ENCODE measurements around the gene SAP30BP.

DNA sequence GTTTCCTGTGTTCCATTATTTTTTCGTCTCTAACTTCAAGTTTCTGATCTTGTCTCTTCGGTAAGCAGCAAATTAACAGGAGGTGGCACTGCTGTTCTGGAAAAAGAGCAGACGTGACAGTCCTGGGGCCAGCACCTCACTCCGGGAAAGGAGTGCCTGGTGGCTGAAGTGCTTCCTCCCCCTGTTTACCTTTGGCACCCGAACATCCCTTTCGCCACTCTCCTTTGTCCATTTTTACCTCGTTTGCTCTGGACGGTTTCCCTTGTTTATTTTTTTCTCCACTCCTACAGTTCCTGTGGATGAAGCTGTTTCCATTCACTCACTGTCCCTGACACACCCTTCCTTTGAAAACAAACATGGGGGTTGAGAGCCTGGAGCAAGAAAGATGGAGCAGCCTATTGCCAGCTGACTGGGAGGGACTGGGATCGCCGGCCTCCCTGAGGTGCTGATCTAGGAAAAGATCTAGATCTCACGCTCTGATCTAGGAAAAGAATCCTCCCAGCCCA is 12.6 kb downstream of the SAP30BP start:
- TF ChIP-seq, protein P1, sequence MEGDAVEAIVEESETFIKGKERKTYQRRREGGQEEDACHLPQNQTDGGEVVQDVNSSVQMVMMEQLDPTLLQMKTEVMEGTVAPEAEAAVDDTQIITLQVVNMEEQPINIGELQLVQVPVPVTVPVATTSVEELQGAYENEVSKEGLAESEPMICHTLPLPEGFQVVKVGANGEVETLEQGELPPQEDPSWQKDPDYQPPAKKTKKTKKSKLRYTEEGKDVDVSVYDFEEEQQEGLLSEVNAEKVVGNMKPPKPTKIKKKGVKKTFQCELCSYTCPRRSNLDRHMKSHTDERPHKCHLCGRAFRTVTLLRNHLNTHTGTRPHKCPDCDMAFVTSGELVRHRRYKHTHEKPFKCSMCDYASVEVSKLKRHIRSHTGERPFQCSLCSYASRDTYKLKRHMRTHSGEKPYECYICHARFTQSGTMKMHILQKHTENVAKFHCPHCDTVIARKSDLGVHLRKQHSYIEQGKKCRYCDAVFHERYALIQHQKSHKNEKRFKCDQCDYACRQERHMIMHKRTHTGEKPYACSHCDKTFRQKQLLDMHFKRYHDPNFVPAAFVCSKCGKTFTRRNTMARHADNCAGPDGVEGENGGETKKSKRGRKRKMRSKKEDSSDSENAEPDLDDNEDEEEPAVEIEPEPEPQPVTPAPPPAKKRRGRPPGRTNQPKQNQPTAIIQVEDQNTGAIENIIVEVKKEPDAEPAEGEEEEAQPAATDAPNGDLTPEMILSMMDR (IDR thresholded peaks at IDR 0.05; ENCODE audit: borderline replicate concordance, extremely low read depth, low read length, poor library complexity, severe bottlenecking) = no peak
- no peak for TF ChIP-seq EZH2 (IDR thresholded peaks at IDR 0.05; ENCODE audit: borderline replicate concordance, low read depth, low read length, severe bottlenecking)
